ENCODE results near the gene GALNT9. TPM values are rescaled to one million over a fixed set of nuclear protein-coding genes. Genes with fewer than 3 reads are reported as not detected.

Gene GALNT9
- total and polyA plus RNA-seq, 2 donors (not counting 1 experiment from before 2014, with no cell fraction given): 0.71 to 2.4 TPM

GRCh38 chr12:132291402-132292175 is 37.8 kb downstream of the GALNT9 start:
- Mint-ChIP-seq H3K27me3 (peaks cover 7% of the 10 kb centered on the region), H3K4me1 (no peaks in the 10 kb centered on the region), H3K9me3 (ENCODE audit: insufficient read depth) (no peaks in the 10 kb centered on the region), H3K27ac (no peak overlapping the region), H3K4me3 (no peak overlapping the region)
- WGBS (ENCODE audit: insufficient coverage): 89% methylated on average over 20 of the region's 30 CpGs
- intact Hi-C loops (cut with micrococcal nuclease): no loop called here
- Histone ChIP-seq H4K20me1 (ENCODE audit: control insufficient read depth, insufficient read depth, low read length, poor library complexity, severe bottlenecking) (no peaks in the 10 kb centered on the region), H3K9ac (ENCODE audit: low read length) (no peak overlapping the region), H3K79me2 (ENCODE audit: control insufficient read depth, insufficient read depth, low read length) (no peaks in the 10 kb centered on the region), H3K27me3 (replicated peaks in 1 of 4; ENCODE audit: control extremely low read depth in 1 of 4, control insufficient read depth in 3 of 4, insufficient read depth in 4 of 4, low read length in 3 of 4) (peaks cover 0 to 22% (median 2%) of the 10 kb centered on the region in 4 experiments), H3K4me2 (replicated peaks; ENCODE audit: low read depth, low read length, poor library complexity, severe bottlenecking) (no peak overlapping the region), H3K4me1 (ENCODE audit: control insufficient read depth in 2 of 2, insufficient read depth in 2 of 2, low read length in 2 of 2) (no peaks in the 10 kb centered on the region), H3K36me3 (replicated peaks in 1 of 2; ENCODE audit: control extremely low read depth in 1 of 2, control insufficient read depth in 1 of 2, extremely low read depth in 1 of 2, insufficient read depth in 2 of 2, low read length in 1 of 2) (no peaks in the 10 kb centered on the region), H3K4me3 (ENCODE audit: control extremely low read depth in 1 of 5, extremely low read depth in 1 of 5, insufficient read depth in 1 of 5, low read depth in 2 of 5, low read length in 4 of 5) (no peak overlapping the region), H2AFZ (ENCODE audit: insufficient read depth, low read depth, low read length, poor library complexity, severe bottlenecking) (no peak overlapping the region), H3K9me3 (ENCODE audit: control extremely low read depth in 1 of 3, control insufficient read depth in 2 of 3, insufficient read depth in 1 of 3, low read length in 2 of 3) (peaks cover 0 to 38% (median 0%) of the 10 kb centered on the region in 3 donors), H3K27ac (ENCODE audit: low read length in 2 of 2) (no peak overlapping the region)
- ATAC-seq (ENCODE audit: low read depth): no peak
- ChIA-PET CTCF (no interaction called here), POLR2A (no interaction called here)
- no peak for DNase-seq
- TF ChIP-seq EZH2 (IDR thresholded peaks at IDR 0.05; ENCODE audit: borderline replicate concordance, insufficient read depth, low read depth, low read length, poor library complexity, severe bottlenecking) (no peak), CTCF (IDR thresholded peaks at IDR 0.05) (no peak)

- peaks cover 17% of the 10 kb centered on the region for H3K27me3 Mint-ChIP-seq
- Histone ChIP-seq H3K79me2 (ENCODE audit: control insufficient read depth, insufficient read depth, low read length) (no peaks in the 10 kb centered on the region), H4K20me1 (ENCODE audit: control insufficient read depth, insufficient read depth, low read length, poor library complexity, severe bottlenecking) (no peaks in the 10 kb centered on the region), H3K36me3 (replicated peaks in 1 of 2; ENCODE audit: control extremely low read depth in 1 of 2, control insufficient read depth in 1 of 2, extremely low read depth in 1 of 2, insufficient read depth in 2 of 2, low read length in 1 of 2) (no peaks in the 10 kb centered on the region), H3K4me2 (replicated peaks; ENCODE audit: low read depth, low read length, poor library complexity, severe bottlenecking) (no peak overlapping the region), H3K27me3 (replicated peaks in 1 of 4; ENCODE audit: control extremely low read depth in 1 of 4, control insufficient read depth in 3 of 4, insufficient read depth in 4 of 4, low read length in 3 of 4) (peaks cover 0 to 29% (median 3%) of the 10 kb centered on the region in 4 experiments), H2AFZ (ENCODE audit: insufficient read depth, low read depth, low read length, poor library complexity, severe bottlenecking) (no peak overlapping the region), H3K27ac (ENCODE audit: low read length in 2 of 2) (no peak overlapping the region), H3K9me3 (ENCODE audit: control extremely low read depth in 1 of 3, control insufficient read depth in 2 of 3, insufficient read depth in 1 of 3, low read length in 2 of 3) (peaks cover 0 to 34% (median 0%) of the 10 kb centered on the region in 3 donors), H3K4me1 (ENCODE audit: control insufficient read depth in 2 of 2, insufficient read depth in 2 of 2, low read length in 2 of 2) (no peaks in the 10 kb centered on the region), H3K9ac (ENCODE audit: low read length) (no peak overlapping the region), H3K4me3 (ENCODE audit: control extremely low read depth in 1 of 5, extremely low read depth in 1 of 5, insufficient read depth in 1 of 5, low read depth in 2 of 5, low read length in 4 of 5) (no peak overlapping the region)
- no peak overlapping the region for H3K27ac Mint-ChIP-seq
- no peak for TF ChIP-seq CTCF (IDR thresholded peaks at IDR 0.05)
- no peak for TF ChIP-seq EZH2 (IDR thresholded peaks at IDR 0.05; ENCODE audit: borderline replicate concordance, insufficient read depth, low read depth, low read length, poor library complexity, severe bottlenecking)
- peaks cover 3% of the 10 kb centered on the region for H3K4me1 Mint-ChIP-seq
- no peaks in the 10 kb centered on the region for H3K9me3 Mint-ChIP-seq (ENCODE audit: insufficient read depth)
- 96% methylated on average over 12 of the region's 12 CpGs for WGBS (ENCODE audit: insufficient coverage)
- no peak for DNase-seq
- ChIA-PET POLR2A (no interaction called here), CTCF (no interaction called here)
- ATAC-seq (ENCODE audit: low read depth): no peak
- intact Hi-C loops (cut with micrococcal nuclease): no loop called here
- H3K4me3 Mint-ChIP-seq: no peak overlapping the region
Observed at GRCh38 chr12:132290203-132290540, 39.2 kb downstream of the GALNT9 start.

All from B cell (primary cell).